Kidney glomerular epithelial cell (primary cell): ENCODE measurements around the gene HDDC3.
"Not testable (repeated sequence)": the region's sequence is repeated elsewhere in the genome, so short reads cannot be mapped to it uniquely, and the experiment has no call there.

Experiments used
- DNase-seq: peaks from one replicate; lab custom pipeline; 2025; lab: John Stamatoyannopoulos, UW

Gene HDDC3

GRCh38 chr15:90930861-90931574, 1.3 kb downstream of the HDDC3 start:
- no peak for DNase-seq

GRCh38 chr15:90929246-90930019, 2.9 kb downstream of the HDDC3 start:
- DNase-seq = no peak

GRCh38 chr15:90928106-90928505, 4.2 kb downstream of the HDDC3 start:
- not testable (repeated sequence) for DNase-seq

- not testable (repeated sequence) for DNase-seq
Observed at GRCh38 chr15:90926766-90927165, 5.6 kb downstream of the HDDC3 start.

- DNase-seq = no peak
Observed at GRCh38 chr15:90924375-90924774, 8.0 kb downstream of the HDDC3 start.

- DNase-seq = not testable (repeated sequence)
Observed at GRCh38 chr15:90922712-90923322, 9.5 kb downstream of the HDDC3 start.

GRCh38 chr15:90921887-90922286, 10.5 kb downstream of the HDDC3 start:
- DNase-seq = no peak

GRCh38 chr15:90918835-90919234, 13.5 kb downstream of the HDDC3 start:
- no peak for DNase-seq

GRCh38 chr15:90918034-90918788, 14.1 kb downstream of the HDDC3 start:
- DNase-seq = no peak

GRCh38 chr15:90917569-90917968, 14.8 kb downstream of the HDDC3 start:
- DNase-seq = no peak

GRCh38 chr15:90916461-90916860, 15.9 kb downstream of the HDDC3 start:
- no peak for DNase-seq

- DNase-seq = no peak
Observed at GRCh38 chr15:90915808-90916440, 16.4 kb downstream of the HDDC3 start.

- no peak for DNase-seq
Observed at GRCh38 chr15:90915216-90915807, 17.0 kb downstream of the HDDC3 start.

GRCh38 chr15:90914305-90915080, 17.9 kb downstream of the HDDC3 start:
- no peak for DNase-seq

- DNase-seq = no peak
Observed at GRCh38 chr15:90913398-90913944, 18.9 kb downstream of the HDDC3 start.

- DNase-seq = no peak
Observed at GRCh38 chr15:90912770-90913075, 19.6 kb downstream of the HDDC3 start.

GRCh38 chr15:90911906-90912769, 20.2 kb downstream of the HDDC3 start:
- DNase-seq = no peak

GRCh38 chr15:90911302-90911623, 21.1 kb downstream of the HDDC3 start:
- no peak for DNase-seq

- no peak for DNase-seq
Observed at GRCh38 chr15:90910441-90911301, 21.7 kb downstream of the HDDC3 start.
